ENCODE measurements around the gene PPP4R3A.
"Not testable (repeated sequence)": the region's sequence is repeated elsewhere in the genome, so short reads cannot be mapped to it uniquely, and the experiment has no call there.

PPP4R3A gene

GRCh38 chr14:91428931-91429330 is 81.2 kb downstream of the PPP4R3A start:
- not testable (repeated sequence) for H3K4ac ChIP-seq (ENCODE audit: low read depth, low read length); H3K23ac ChIP-seq (ENCODE audit: low read length); H3K27me3 ChIP-seq (ENCODE audit: insufficient read depth, low read length, poor library complexity); H2BK15ac ChIP-seq (replicated peaks; ENCODE audit: low read depth); H3K27ac ChIP-seq (ENCODE audit: low read depth, low read length); H3K36me3 ChIP-seq (ENCODE audit: control insufficient read depth, insufficient read depth, low read length); H2AK5ac ChIP-seq (ENCODE audit: low read length); H3K18ac ChIP-seq (ENCODE audit: low read length); H2BK120ac ChIP-seq (ENCODE audit: low read depth, low read length); H3K4me1 ChIP-seq (ENCODE audit: control insufficient read depth, low read depth, low read length); H4K8ac ChIP-seq (ENCODE audit: low read depth, low read length); H3K4me3 ChIP-seq (ENCODE audit: low read length); H3K79me1 ChIP-seq (ENCODE audit: low read length); H3K56ac ChIP-seq (ENCODE audit: low read length); H3K79me2 ChIP-seq (ENCODE audit: control insufficient read depth, insufficient read depth, low read length); H3K4me2 ChIP-seq (ENCODE audit: low read length); H3K9ac ChIP-seq (ENCODE audit: low read length); DNase-seq; H4K5ac ChIP-seq (ENCODE audit: low read length); H2BK5ac ChIP-seq (ENCODE audit: low read length)
- WGBS (ENCODE audit: extremely low coverage, insufficient coverage, low lambda C conversion rate): no CpG with 5 or more reads among the region's 1 CpG

GRCh38 chr14:91425531-91425944 is 84.6 kb downstream of the PPP4R3A start:
- not testable (repeated sequence) for DNase-seq; H2AK5ac ChIP-seq (ENCODE audit: low read length); H2BK120ac ChIP-seq (ENCODE audit: low read depth, low read length); H3K4ac ChIP-seq (ENCODE audit: low read depth, low read length); H3K79me2 ChIP-seq (ENCODE audit: control insufficient read depth, insufficient read depth, low read length); H2BK15ac ChIP-seq (replicated peaks; ENCODE audit: low read depth); H3K36me3 ChIP-seq (ENCODE audit: control insufficient read depth, insufficient read depth, low read length); H3K4me1 ChIP-seq (ENCODE audit: control insufficient read depth, low read depth, low read length); H4K5ac ChIP-seq (ENCODE audit: low read length); H3K79me1 ChIP-seq (ENCODE audit: low read length); H3K27ac ChIP-seq (ENCODE audit: low read depth, low read length); H3K27me3 ChIP-seq (ENCODE audit: insufficient read depth, low read length, poor library complexity); H3K18ac ChIP-seq (ENCODE audit: low read length); H3K23ac ChIP-seq (ENCODE audit: low read length); H3K4me3 ChIP-seq (ENCODE audit: low read length); H3K56ac ChIP-seq (ENCODE audit: low read length); H3K4me2 ChIP-seq (ENCODE audit: low read length); H4K8ac ChIP-seq (ENCODE audit: low read depth, low read length); H3K9ac ChIP-seq (ENCODE audit: low read length); H2BK5ac ChIP-seq (ENCODE audit: low read length)
- no CpG with 5 or more reads among the region's 9 CpGs for WGBS (ENCODE audit: extremely low coverage, insufficient coverage, low lambda C conversion rate)

- no peak overlapping the region for H3K9ac ChIP-seq (ENCODE audit: low read length)
- no peak for DNase-seq
- no peak overlapping the region for H2BK5ac ChIP-seq (ENCODE audit: low read length)
- no peak overlapping the region for H3K4me3 ChIP-seq (ENCODE audit: low read length)
- no peaks in the 10 kb centered on the region for H3K27me3 ChIP-seq (ENCODE audit: insufficient read depth, low read length, poor library complexity)
- no peaks in the 10 kb centered on the region for H3K79me1 ChIP-seq (ENCODE audit: low read length)
- H3K4me1 ChIP-seq (ENCODE audit: control insufficient read depth, low read depth, low read length): no peaks in the 10 kb centered on the region
- H3K56ac ChIP-seq (ENCODE audit: low read length): no peak overlapping the region
- no peak overlapping the region for H2BK15ac ChIP-seq (replicated peaks; ENCODE audit: low read depth)
- no peak overlapping the region for H3K4ac ChIP-seq (ENCODE audit: low read depth, low read length)
- H3K23ac ChIP-seq (ENCODE audit: low read length): no peak overlapping the region
- no peak overlapping the region for H3K18ac ChIP-seq (ENCODE audit: low read length)
- H2BK120ac ChIP-seq (ENCODE audit: low read depth, low read length): no peak overlapping the region
- WGBS (ENCODE audit: extremely low coverage, insufficient coverage, low lambda C conversion rate): no CpG with 5 or more reads among the region's 9 CpGs
- H3K79me2 ChIP-seq (ENCODE audit: control insufficient read depth, insufficient read depth, low read length): no peaks in the 10 kb centered on the region
- no peak overlapping the region for H2AK5ac ChIP-seq (ENCODE audit: low read length)
- H4K5ac ChIP-seq (ENCODE audit: low read length): no peak overlapping the region
- H4K8ac ChIP-seq (ENCODE audit: low read depth, low read length): no peak overlapping the region
- no peak overlapping the region for H3K4me2 ChIP-seq (ENCODE audit: low read length)
- no peak overlapping the region for H3K27ac ChIP-seq (ENCODE audit: low read depth, low read length)
- no peaks in the 10 kb centered on the region for H3K36me3 ChIP-seq (ENCODE audit: control insufficient read depth, insufficient read depth, low read length)
Measured at GRCh38 chr14:91424813-91425530, 85.1 kb downstream of the PPP4R3A start.

GRCh38 chr14:91420686-91421085 is 89.4 kb downstream of the PPP4R3A start:
- Histone ChIP-seq H3K4me2 (ENCODE audit: low read length) (no peak overlapping the region), H2AK5ac (ENCODE audit: low read length) (no peak overlapping the region), H3K18ac (ENCODE audit: low read length) (no peak overlapping the region), H3K4ac (ENCODE audit: low read depth, low read length) (no peak overlapping the region), H2BK15ac (replicated peaks; ENCODE audit: low read depth) (no peak overlapping the region), H2BK120ac (ENCODE audit: low read depth, low read length) (no peak overlapping the region), H3K36me3 (ENCODE audit: control insufficient read depth, insufficient read depth, low read length) (no peaks in the 10 kb centered on the region), H3K27me3 (ENCODE audit: insufficient read depth, low read length, poor library complexity) (no peaks in the 10 kb centered on the region), H2BK5ac (ENCODE audit: low read length) (no peak overlapping the region), H3K4me3 (ENCODE audit: low read length) (no peak overlapping the region), H3K27ac (ENCODE audit: low read depth, low read length) (no peak overlapping the region), H4K5ac (ENCODE audit: low read length) (no peak overlapping the region), H3K56ac (ENCODE audit: low read length) (no peak overlapping the region), H3K79me1 (ENCODE audit: low read length) (peaks cover 5% of the 10 kb centered on the region), H3K4me1 (ENCODE audit: control insufficient read depth, low read depth, low read length) (peaks cover 6% of the 10 kb centered on the region), H3K23ac (ENCODE audit: low read length) (no peak overlapping the region), H3K79me2 (ENCODE audit: control insufficient read depth, insufficient read depth, low read length) (peaks cover 12% of the 10 kb centered on the region), H3K9ac (ENCODE audit: low read length) (no peak overlapping the region), H4K8ac (ENCODE audit: low read depth, low read length) (no peak overlapping the region)
- WGBS (ENCODE audit: extremely low coverage, insufficient coverage, low lambda C conversion rate): no CpG with 5 or more reads among the region's 2 CpGs
- DNase-seq: no peak

GRCh38 chr14:91419451-91419850 is 90.7 kb downstream of the PPP4R3A start:
- Histone ChIP-seq H3K4me2 (ENCODE audit: low read length) (no peak overlapping the region), H4K5ac (ENCODE audit: low read length) (no peak overlapping the region), H3K18ac (ENCODE audit: low read length) (no peak overlapping the region), H2AK5ac (ENCODE audit: low read length) (no peak overlapping the region), H3K27me3 (ENCODE audit: insufficient read depth, low read length, poor library complexity) (no peaks in the 10 kb centered on the region), H3K9ac (ENCODE audit: low read length) (no peak overlapping the region), H3K27ac (ENCODE audit: low read depth, low read length) (no peak overlapping the region), H3K4me1 (ENCODE audit: control insufficient read depth, low read depth, low read length) (peaks cover 6% of the 10 kb centered on the region), H2BK120ac (ENCODE audit: low read depth, low read length) (no peak overlapping the region), H3K56ac (ENCODE audit: low read length) (no peak overlapping the region), H3K79me2 (ENCODE audit: control insufficient read depth, insufficient read depth, low read length) (peaks cover 17% of the 10 kb centered on the region), H2BK5ac (ENCODE audit: low read length) (no peak overlapping the region), H3K4ac (ENCODE audit: low read depth, low read length) (no peak overlapping the region), H2BK15ac (replicated peaks; ENCODE audit: low read depth) (no peak overlapping the region), H3K23ac (ENCODE audit: low read length) (no peak overlapping the region), H3K36me3 (ENCODE audit: control insufficient read depth, insufficient read depth, low read length) (no peaks in the 10 kb centered on the region), H3K4me3 (ENCODE audit: low read length) (no peak overlapping the region), H4K8ac (ENCODE audit: low read depth, low read length) (no peak overlapping the region), H3K79me1 (ENCODE audit: low read length) (peaks cover 5% of the 10 kb centered on the region)
- no peak for DNase-seq
- no CpG with 5 or more reads among the region's 3 CpGs for WGBS (ENCODE audit: extremely low coverage, insufficient coverage, low lambda C conversion rate)

GRCh38 chr14:91419044-91419397 is 91.1 kb downstream of the PPP4R3A start:
- Histone ChIP-seq H3K4me1 (ENCODE audit: control insufficient read depth, low read depth, low read length) (peaks cover 6% of the 10 kb centered on the region), H2AK5ac (ENCODE audit: low read length) (no peak overlapping the region), H3K4ac (ENCODE audit: low read depth, low read length) (no peak overlapping the region), H3K36me3 (ENCODE audit: control insufficient read depth, insufficient read depth, low read length) (no peaks in the 10 kb centered on the region), H3K56ac (ENCODE audit: low read length) (no peak overlapping the region), H2BK5ac (ENCODE audit: low read length) (no peak overlapping the region), H3K18ac (ENCODE audit: low read length) (no peak overlapping the region), H3K23ac (ENCODE audit: low read length) (no peak overlapping the region), H4K8ac (ENCODE audit: low read depth, low read length) (no peak overlapping the region), H4K5ac (ENCODE audit: low read length) (no peak overlapping the region), H3K79me2 (ENCODE audit: control insufficient read depth, insufficient read depth, low read length) (peaks cover 21% of the 10 kb centered on the region), H3K9ac (ENCODE audit: low read length) (no peak overlapping the region), H2BK15ac (replicated peaks; ENCODE audit: low read depth) (no peak overlapping the region), H3K27ac (ENCODE audit: low read depth, low read length) (no peak overlapping the region), H2BK120ac (ENCODE audit: low read depth, low read length) (no peak overlapping the region), H3K4me2 (ENCODE audit: low read length) (no peak overlapping the region), H3K79me1 (ENCODE audit: low read length) (peaks cover 5% of the 10 kb centered on the region), H3K27me3 (ENCODE audit: insufficient read depth, low read length, poor library complexity) (no peaks in the 10 kb centered on the region), H3K4me3 (ENCODE audit: low read length) (no peak overlapping the region)
- DNase-seq: no peak
- no CpG with 5 or more reads among the region's 12 CpGs for WGBS (ENCODE audit: extremely low coverage, insufficient coverage, low lambda C conversion rate)

All from mesendoderm (in vitro differentiated cells).